Natural killer cell (primary cell): ENCODE data around the gene ARAP1. TPM values are rescaled to one million over a fixed set of nuclear protein-coding genes. Genes with fewer than 3 reads are reported as not detected.

ENCODE experiments used
- ATAC-seq, 3 donors: fragments of 150-1000 bp in 2 of 3; fragments of 200-7000 bp in 1 of 3; cut with Tn5 transposase; 1 replicate in 1 of 3; 2 replicates in 2 of 3; pipeline ENCODE4 v1.10.0; 2021; ENCODE audit warnings: mild to moderate bottlenecking in 2 of 3, moderate library complexity in 2 of 3
- DNase-seq, 2 donors: peaks; one replicate each; pipeline versions ENCODE4 v3.0.0 to v3.0.0-alpha.2; 2013 to 2021; ENCODE audit warnings: mixed read lengths in 1 of 2
- H3K27ac ChIP-seq: one replicate; pipeline ENCODE4 v1.5.1; 2013; ENCODE audit warnings: mild to moderate bottlenecking, low read length
- H3K27me3 ChIP-seq: one replicate; pipeline ENCODE4 v1.6.1; 2013; ENCODE audit warnings: low read length; ENCODE audit not compliant: control insufficient read depth, insufficient read depth
- H3K36me3 ChIP-seq: one replicate; pipeline ENCODE4 v1.6.1; 2013; ENCODE audit warnings: low read length; ENCODE audit not compliant: control insufficient read depth, insufficient read depth
- H3K4me1 ChIP-seq: one replicate; pipeline ENCODE4 v1.6.1; 2013; ENCODE audit warnings: low read length; ENCODE audit not compliant: control insufficient read depth, insufficient read depth
- H3K4me3 ChIP-seq: one replicate; pipeline ENCODE4 v1.5.1; 2013; ENCODE audit warnings: low read length
- H3K9me3 ChIP-seq: one replicate; pipeline ENCODE4 v1.6.1; 2013; ENCODE audit warnings: low read length; ENCODE audit not compliant: control insufficient read depth, insufficient read depth
- H3K27ac Mint-ChIP-seq, 2 donors: one replicate each; pipeline ENCODE4 v1.8.0; 2022; ENCODE audit warnings: mild to moderate bottlenecking in 2 of 2, mixed read lengths in 2 of 2, moderate library complexity in 1 of 2
- H3K27me3 Mint-ChIP-seq, 2 donors: one replicate each; pipeline ENCODE4 v1.8.0; 2022; ENCODE audit warnings: low read depth in 2 of 2, mixed read lengths in 2 of 2
- H3K36me3 Mint-ChIP-seq: one replicate; pipeline ENCODE4 v1.8.0; 2022; ENCODE audit warnings: mixed read lengths
- H3K4me1 Mint-ChIP-seq, 2 donors: one replicate each; pipeline ENCODE4 v1.8.0; 2022; ENCODE audit warnings: mixed read lengths in 2 of 2
- H3K4me3 Mint-ChIP-seq: one replicate; pipeline ENCODE4 v1.8.0; 2022; ENCODE audit warnings: mild to moderate bottlenecking, moderate library complexity, mixed read lengths
- H3K9me3 Mint-ChIP-seq, 2 donors: one replicate each; pipeline ENCODE4 v1.8.0; 2022; ENCODE audit warnings: mixed read lengths in 2 of 2
- CTCF ChIP-seq: fragments of 200-600 bp; IDR thresholded peaks from one replicate; pipeline ENCODE4 v1.8.0; 2022; ENCODE audit warnings: antibody characterized with exemption
- WGBS: methylation state at CpG from one replicate; pipeline ENCODE4 v1.1.7; 2013; ENCODE audit warnings: missing lambda C conversion rate; ENCODE audit not compliant: insufficient coverage; 5-methylcytosine and 5-hydroxymethylcytosine counted together
- intact Hi-C: fragments of 100-400 bp; cut with micrococcal nuclease; formaldehyde crosslinking; loops from one replicate; pipeline ENCODE4 v1.14.2; 2022
- total RNA-seq, 4 donors: library from RNA; stranded (reverse); fragments of 120-200 nt in 1 of 4; gene quantifications; one replicate each; pipeline versions ENCODE4 v1.2.3 to v1.2.4, GENCODE V29; 2013 to 2022

The ARAP1 gene
- total RNA-seq, 3 donors from 2014 or later (not counting 1 experiment from before 2014, with no cell fraction given) = 293 to 327 (median 296) TPM

- no peaks in the 10 kb centered on the region for H3K9me3 Mint-ChIP-seq
- TF ChIP-seq CTCF = no peak
- no peak overlapping the region for H3K27ac ChIP-seq
- WGBS = 97% methylated on average over 42 of the region's 44 CpGs
- H3K4me3 ChIP-seq = no peak overlapping the region
- DNase-seq (no peak), ATAC-seq (peak in 2 of 3 donors; percentile 20 to 38)
- intact Hi-C loops = no loop called here
- no peaks in the 10 kb centered on the region for H3K9me3 ChIP-seq
- H3K27ac Mint-ChIP-seq = no peak overlapping the region
- no peaks in the 10 kb centered on the region for H3K27me3 ChIP-seq
- no peaks in the 10 kb centered on the region for H3K36me3 Mint-ChIP-seq
- no peaks in the 10 kb centered on the region for H3K27me3 Mint-ChIP-seq
- peaks cover 97% of the 10 kb centered on the region for H3K36me3 ChIP-seq
- H3K4me1 Mint-ChIP-seq = peaks cover 8 to 38% of the 10 kb centered on the region in 2 donors
- no peak overlapping the region for H3K4me3 Mint-ChIP-seq
- H3K4me1 ChIP-seq = no peaks in the 10 kb centered on the region
Measured at GRCh38 chr11:72696866-72697700, 55.1 kb downstream of the ARAP1 start.

GRCh38 chr11:72695354-72695753, 56.9 kb downstream of the ARAP1 start:
- Mint-ChIP-seq H3K36me3 (no peaks in the 10 kb centered on the region), H3K27me3 (no peaks in the 10 kb centered on the region), H3K4me1 (peaks cover 8 to 52% of the 10 kb centered on the region in 2 donors), H3K9me3 (no peaks in the 10 kb centered on the region), H3K27ac (peak overlapping the region; percentile 29 to 67), H3K4me3 (no peak overlapping the region)
- TF ChIP-seq CTCF = no peak
- DNase-seq (no peak), ATAC-seq (no peak)
- 97% methylated on average over 7 of the region's 7 CpGs for whole genome bisulfite sequencing
- intact Hi-C loops = no loop called here
- H3K4me1 ChIP-seq = no peaks in the 10 kb centered on the region
- H3K27ac ChIP-seq = no peak overlapping the region
- H3K4me3 ChIP-seq = no peak overlapping the region
- no peaks in the 10 kb centered on the region for H3K27me3 ChIP-seq
- peaks cover 96% of the 10 kb centered on the region for H3K36me3 ChIP-seq
- no peaks in the 10 kb centered on the region for H3K9me3 ChIP-seq

GRCh38 chr11:72693271-72693968, 58.8 kb downstream of the ARAP1 start:
- ATAC-seq = peak in 1 of 3 donors; percentile 13
- Mint-ChIP-seq H3K27me3 (no peaks in the 10 kb centered on the region), H3K9me3 (no peaks in the 10 kb centered on the region), H3K36me3 (no peaks in the 10 kb centered on the region), H3K4me3 (no peak overlapping the region), H3K27ac (peak overlapping the region in 1 of 2 donors; percentile 29), H3K4me1 (peaks cover 8 to 43% of the 10 kb centered on the region in 2 donors)
- no peak for TF ChIP-seq CTCF
- Histone ChIP-seq H3K9me3 (no peaks in the 10 kb centered on the region), H3K36me3 (peaks cover 96% of the 10 kb centered on the region), H3K27me3 (no peaks in the 10 kb centered on the region), H3K4me1 (no peaks in the 10 kb centered on the region), H3K4me3 (no peak overlapping the region), H3K27ac (no peak overlapping the region)
- WGBS = 97% methylated on average over 19 of the region's 19 CpGs
- intact Hi-C loops = no loop called here
- no peak for DNase-seq
